D721Med (cell line): ENCODE data around the gene TENT5D.
"Not testable (repeated sequence)": the region's sequence is repeated elsewhere in the genome, so short reads cannot be mapped to it uniquely, and the experiment has no call there.

Source experiments
- DNase-seq: peaks from one replicate; pipeline ENCODE4 v3.0.0; 2011; ENCODE audit warnings: low spot score; ENCODE audit not compliant: insufficient read length
- FAIRE-seq: peaks from 2 replicates; lab custom pipeline; 2011; peaks lifted over from hg19 to GRCh38; lab: Jason Lieb, UNC
- CTCF ChIP-seq: IDR thresholded peaks from 2 replicates; pipeline ENCODE4 v1.5.1; 2012; ENCODE audit warnings: mild to moderate bottlenecking, control low read depth; ENCODE audit not compliant: insufficient read depth; ENCODE audit errors: missing control alignments

The TENT5D gene

GRCh38 chrX:80420147-80420546 is at the start of gene TENT5D:
Gene TENT5D, plus strand, starts transcription at chrX:80420447. Its CDS starts 22,093 bp downstream, at chrX:80442540.
- FAIRE-seq (no peak), DNase-seq (no peak)
- no peak for TF ChIP-seq CTCF

GRCh38 chrX:80385651-80386050 is 34.6 kb upstream of the TENT5D start:
- DNase-seq, FAIRE-seq: not testable (repeated sequence)

DNA sequence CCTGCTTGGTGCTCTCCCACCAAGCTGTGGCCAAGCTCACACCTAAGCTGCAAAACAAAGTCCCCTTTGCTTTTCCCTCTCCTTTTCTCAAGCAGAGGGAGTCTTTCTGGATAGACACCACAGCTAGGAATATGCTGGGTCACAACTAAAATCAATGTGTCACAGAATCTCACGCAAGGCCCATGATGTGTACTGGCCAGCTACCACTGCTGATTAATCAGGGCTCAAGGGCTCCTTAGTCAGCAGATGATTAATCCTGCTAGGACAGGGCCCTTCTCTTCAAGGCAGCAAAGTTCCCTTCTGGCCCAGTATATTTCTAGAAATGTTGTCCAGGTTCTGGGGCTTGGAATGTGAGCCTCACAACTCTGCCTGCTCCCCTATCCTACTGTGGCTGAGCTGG is 32.0 kb upstream of the TENT5D start:
- FAIRE-seq (no peak), DNase-seq (no peak)
- no peak for TF ChIP-seq CTCF

GRCh38 chrX:80412042-80412441 is 8.2 kb upstream of the TENT5D start:
- DNase-seq (no peak), FAIRE-seq (no peak)
- TF ChIP-seq CTCF, result no peak

DNA sequence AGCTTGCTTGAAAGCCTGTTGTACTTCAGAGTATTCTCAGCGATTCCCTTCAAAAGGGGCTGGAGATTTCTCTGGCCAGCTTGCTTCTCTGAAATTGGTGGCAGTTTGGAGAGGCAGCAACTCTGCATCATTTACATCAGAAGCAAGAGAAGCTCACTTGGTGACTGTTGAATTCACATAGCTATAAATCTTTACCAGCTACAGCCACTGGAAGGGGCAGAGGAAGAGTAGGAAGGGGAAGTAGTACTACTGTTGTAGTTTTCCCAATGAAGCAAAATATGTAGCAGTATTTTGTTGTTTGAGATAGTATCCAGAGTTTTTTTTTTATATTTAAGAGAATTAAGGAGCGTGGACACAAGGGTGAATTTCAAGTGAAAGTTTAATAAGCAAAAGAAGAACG is 2.8 kb downstream of the TENT5D start:
- no peak for TF ChIP-seq CTCF
- FAIRE-seq (no peak), DNase-seq (no peak)

DNA sequence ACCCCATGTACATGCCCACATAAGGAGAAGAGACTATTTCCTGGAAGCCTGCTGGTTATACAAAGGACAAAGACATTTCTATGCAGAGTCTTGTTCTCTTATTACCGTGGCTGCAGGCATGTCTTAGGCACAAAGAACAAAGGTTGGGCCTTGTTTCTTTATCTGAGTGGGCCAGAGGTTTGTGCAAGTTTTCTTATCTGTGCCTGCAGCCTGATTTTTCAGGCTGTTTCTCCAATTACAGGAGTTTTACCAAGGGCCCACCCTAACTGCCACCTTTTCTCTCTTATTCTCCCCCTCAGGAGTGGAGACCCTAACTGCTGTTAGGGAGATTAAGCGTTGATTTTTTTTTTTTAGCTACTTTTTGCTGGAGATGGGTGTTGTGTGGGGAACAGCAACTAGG is 3.5 kb downstream of the TENT5D start:
- TF ChIP-seq CTCF, result no peak

DNA sequence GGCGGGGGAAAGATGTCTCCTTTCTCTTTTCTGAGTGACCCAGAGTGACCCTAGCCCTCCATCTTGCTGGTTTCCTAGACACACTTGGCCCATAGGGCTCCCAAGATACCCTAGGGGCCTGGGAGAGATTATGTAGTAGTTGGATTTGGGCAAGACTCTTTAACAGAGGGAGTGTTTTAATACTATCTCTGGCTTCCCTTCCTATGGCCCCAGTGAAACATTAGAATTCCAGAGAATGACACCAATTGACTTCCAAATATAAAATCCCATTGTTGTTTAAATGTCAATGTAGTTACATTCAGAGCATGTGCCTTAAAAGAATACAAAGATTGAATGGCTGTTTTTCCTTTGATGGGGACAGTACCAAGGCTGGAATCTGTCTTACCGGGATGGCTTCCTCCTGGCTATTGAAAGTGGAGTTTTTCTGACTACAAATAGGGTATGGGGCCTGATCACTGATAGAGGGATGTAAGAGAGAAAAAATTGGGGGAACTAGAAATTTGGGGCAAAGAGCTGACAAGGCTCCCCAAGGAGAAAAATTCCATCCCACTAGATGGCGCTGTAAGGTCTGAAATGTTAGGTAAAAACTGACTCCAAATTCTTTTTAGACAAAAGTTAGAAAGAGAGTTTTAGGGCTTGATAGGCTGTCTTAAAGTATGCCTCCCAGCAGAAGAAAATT is 10.7 kb downstream of the TENT5D start:
- FAIRE-seq (no peak), DNase-seq (no peak)
- TF ChIP-seq CTCF, result no peak

More for the DNA sequence above, 3.5 kb downstream of the TENT5D start:
- DNase-seq (no peak), FAIRE-seq (no peak)
